ENCODE data around the gene MRFAP1L1.
A peak's percentile ranks its signal among the peaks of the same experiment; 100 is the strongest.
"Not testable (repeated sequence)": the region's sequence is repeated elsewhere in the genome, so short reads cannot be mapped to it uniquely, and the experiment has no call there.

The MRFAP1L1 gene

GRCh38 chr4:6733358-6734164 lies 23.9 kb upstream of the MRFAP1L1 start:
- no peak for DNase-seq
- no peak for ATAC-seq

GRCh38 chr4:6732441-6733357 lies 23.0 kb upstream of the MRFAP1L1 start:
- no peak for ATAC-seq
- DNase-seq: no peak

GRCh38 chr4:6731780-6732179 lies 22.1 kb upstream of the MRFAP1L1 start:
- ATAC-seq (no peak), DNase-seq (no peak)

GRCh38 chr4:6731318-6731675 lies 21.6 kb upstream of the MRFAP1L1 start:
- DNase-seq: no peak

GRCh38 chr4:6730603-6731317 lies 21.1 kb upstream of the MRFAP1L1 start:
- DNase-seq (no peak), ATAC-seq (peak; percentile 30)

More at GRCh38 chr4:6731318-6731675, 21.6 kb upstream of the MRFAP1L1 start:
- ATAC-seq: no peak

GRCh38 chr4:6728320-6729029 lies 18.8 kb upstream of the MRFAP1L1 start:
- ATAC-seq: no peak

GRCh38 chr4:6727943-6728250 lies 18.2 kb upstream of the MRFAP1L1 start:
- ATAC-seq (no peak), DNase-seq (no peak)

More at GRCh38 chr4:6728320-6729029, 18.8 kb upstream of the MRFAP1L1 start:
- DNase-seq: no peak

GRCh38 chr4:6727081-6727942 lies 17.6 kb upstream of the MRFAP1L1 start:
- DNase-seq: no peak
- ATAC-seq: no peak

GRCh38 chr4:6725427-6725961 lies 15.8 kb upstream of the MRFAP1L1 start:
- ATAC-seq, DNase-seq: not testable (repeated sequence)

GRCh38 chr4:6724421-6725111 lies 14.9 kb upstream of the MRFAP1L1 start:
- no peak for DNase-seq
- ATAC-seq: no peak

GRCh38 chr4:6723851-6724250 lies 14.2 kb upstream of the MRFAP1L1 start:
- ATAC-seq (no peak), DNase-seq (no peak)

- ATAC-seq (no peak), DNase-seq (no peak)
Measured at GRCh38 chr4:6722891-6723290, 13.2 kb upstream of the MRFAP1L1 start.

GRCh38 chr4:6721121-6721520 lies 11.5 kb upstream of the MRFAP1L1 start:
- ATAC-seq (no peak), DNase-seq (no peak)

GRCh38 chr4:6720202-6720699 lies 10.6 kb upstream of the MRFAP1L1 start:
- peak; percentile 94 for DNase-seq
- peak; percentile 48 for ATAC-seq

- DNase-seq: no peak
- ATAC-seq: no peak
Measured at GRCh38 chr4:6719611-6720179, 10.0 kb upstream of the MRFAP1L1 start.

GRCh38 chr4:6718932-6719610 lies 9.4 kb upstream of the MRFAP1L1 start:
- ATAC-seq: no peak
- DNase-seq: no peak

- no peak for ATAC-seq
Measured at GRCh38 chr4:6716958-6717655, 7.4 kb upstream of the MRFAP1L1 start.

More at GRCh38 chr4:6716958-6717655, 7.4 kb upstream of the MRFAP1L1 start:
- DNase-seq: no peak
